Natural killer cell (primary cell): ENCODE measurements around the gene IST1. TPM values are rescaled to one million over a fixed set of nuclear protein-coding genes. Genes with fewer than 3 reads are reported as not detected.

Experiments used
- ATAC-seq, 3 donors: fragments of 150-1000 bp in 2 of 3; fragments of 200-7000 bp in 1 of 3; cut with Tn5 transposase; 1 replicate in 1 of 3; 2 replicates in 2 of 3; pipeline ENCODE4 v1.10.0; 2021; ENCODE audit warnings: mild to moderate bottlenecking in 2 of 3, moderate library complexity in 2 of 3
- DNase-seq, 2 donors: peaks; one replicate each; pipeline versions ENCODE4 v3.0.0 to v3.0.0-alpha.2; 2013 to 2021; ENCODE audit warnings: mixed read lengths in 1 of 2
- H3K27ac ChIP-seq: one replicate; pipeline ENCODE4 v1.5.1; 2013; ENCODE audit warnings: mild to moderate bottlenecking, low read length
- H3K27me3 ChIP-seq: one replicate; pipeline ENCODE4 v1.6.1; 2013; ENCODE audit warnings: low read length; ENCODE audit not compliant: control insufficient read depth, insufficient read depth
- H3K36me3 ChIP-seq: one replicate; pipeline ENCODE4 v1.6.1; 2013; ENCODE audit warnings: low read length; ENCODE audit not compliant: control insufficient read depth, insufficient read depth
- H3K4me1 ChIP-seq: one replicate; pipeline ENCODE4 v1.6.1; 2013; ENCODE audit warnings: low read length; ENCODE audit not compliant: control insufficient read depth, insufficient read depth
- H3K4me3 ChIP-seq: one replicate; pipeline ENCODE4 v1.5.1; 2013; ENCODE audit warnings: low read length
- H3K9me3 ChIP-seq: one replicate; pipeline ENCODE4 v1.6.1; 2013; ENCODE audit warnings: low read length; ENCODE audit not compliant: control insufficient read depth, insufficient read depth
- H3K27ac Mint-ChIP-seq, 2 donors: one replicate each; pipeline ENCODE4 v1.8.0; 2022; ENCODE audit warnings: mild to moderate bottlenecking in 2 of 2, mixed read lengths in 2 of 2, moderate library complexity in 1 of 2
- H3K27me3 Mint-ChIP-seq, 2 donors: one replicate each; pipeline ENCODE4 v1.8.0; 2022; ENCODE audit warnings: low read depth in 2 of 2, mixed read lengths in 2 of 2
- H3K36me3 Mint-ChIP-seq: one replicate; pipeline ENCODE4 v1.8.0; 2022; ENCODE audit warnings: mixed read lengths
- H3K4me1 Mint-ChIP-seq, 2 donors: one replicate each; pipeline ENCODE4 v1.8.0; 2022; ENCODE audit warnings: mixed read lengths in 2 of 2
- H3K4me3 Mint-ChIP-seq: one replicate; pipeline ENCODE4 v1.8.0; 2022; ENCODE audit warnings: mild to moderate bottlenecking, moderate library complexity, mixed read lengths
- H3K9me3 Mint-ChIP-seq, 2 donors: one replicate each; pipeline ENCODE4 v1.8.0; 2022; ENCODE audit warnings: mixed read lengths in 2 of 2
- CTCF ChIP-seq: fragments of 200-600 bp; IDR thresholded peaks from one replicate; pipeline ENCODE4 v1.8.0; 2022; ENCODE audit warnings: antibody characterized with exemption
- WGBS: methylation state at CpG from one replicate; pipeline ENCODE4 v1.1.7; 2013; ENCODE audit warnings: missing lambda C conversion rate; ENCODE audit not compliant: insufficient coverage; 5-methylcytosine and 5-hydroxymethylcytosine counted together
- intact Hi-C: fragments of 100-400 bp; cut with micrococcal nuclease; formaldehyde crosslinking; loops from one replicate; pipeline ENCODE4 v1.14.2; 2022
- total RNA-seq, 4 donors: library from RNA; stranded (reverse); fragments of 120-200 nt in 1 of 4; gene quantifications; one replicate each; pipeline versions ENCODE4 v1.2.3 to v1.2.4, GENCODE V29; 2013 to 2022

IST1 gene
- total RNA-seq, 3 donors from 2014 or later (not counting 1 experiment from before 2014, with no cell fraction given) = 363 to 391 (median 378) TPM

DNA sequence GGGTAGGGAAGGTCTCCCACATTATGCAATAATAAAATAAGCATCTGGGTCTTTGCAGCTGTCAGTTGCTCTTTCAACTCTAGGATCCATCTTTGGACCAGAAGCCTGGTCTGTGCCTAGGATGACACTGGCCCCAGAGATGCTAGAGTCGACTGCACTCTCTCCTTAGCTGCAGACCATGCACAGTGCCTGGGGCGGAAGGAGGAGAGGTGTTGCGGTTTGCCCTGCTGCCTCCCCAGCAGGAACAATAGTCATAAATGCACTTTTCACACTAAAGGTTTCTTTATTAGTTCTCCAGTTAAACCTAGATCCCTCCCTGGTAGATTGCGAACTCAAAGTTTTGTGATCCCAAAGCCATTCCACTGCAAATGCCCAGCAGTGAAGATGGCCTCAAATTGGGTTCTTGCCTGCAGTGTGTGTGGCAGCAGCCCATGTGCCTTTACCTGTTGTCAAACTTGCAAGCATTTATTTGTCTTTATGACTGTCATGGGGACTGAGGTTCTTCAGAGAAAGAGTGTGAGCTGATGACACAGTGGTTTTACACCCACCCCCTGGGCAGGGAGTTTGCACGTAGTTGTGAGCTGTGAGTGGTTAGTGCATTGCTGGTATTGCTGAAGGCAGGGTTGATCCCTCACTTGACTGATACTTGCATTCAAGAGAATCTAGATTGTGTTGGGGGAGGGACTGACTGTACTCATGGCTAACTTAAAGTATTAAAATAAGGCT lies 39.2 kb upstream of the IST1 start:
- no peaks in the 10 kb centered on the region for H3K27me3 Mint-ChIP-seq
- peak in 1 of 2 donors; percentile 70 for DNase-seq
- H3K4me3 Mint-ChIP-seq = peak overlapping the region; percentile 40
- H3K4me1 ChIP-seq = peaks cover 25% of the 10 kb centered on the region
- H3K36me3 Mint-ChIP-seq = no peaks in the 10 kb centered on the region
- peak overlapping the region; percentile 50 for H3K27ac ChIP-seq
- 77% methylated on average over 5 of the region's 5 CpGs for WGBS
- peak overlapping the region; percentile 78 to 80 for H3K27ac Mint-ChIP-seq
- peaks cover 35% of the 10 kb centered on the region for H3K36me3 ChIP-seq
- no peak overlapping the region for H3K4me3 ChIP-seq
- peak; percentile 88 to 93 (median 93) for ATAC-seq
- peaks cover 42 to 52% of the 10 kb centered on the region in 2 donors for H3K4me1 Mint-ChIP-seq
- intact Hi-C loops = no loop called here
- TF ChIP-seq CTCF = no peak
- H3K9me3 Mint-ChIP-seq = no peaks in the 10 kb centered on the region
- H3K9me3 ChIP-seq = no peaks in the 10 kb centered on the region
- no peaks in the 10 kb centered on the region for H3K27me3 ChIP-seq

GRCh38 chr16:71859762-71860521 lies 35.4 kb upstream of the IST1 start:
- H3K27ac Mint-ChIP-seq = peak overlapping the region in 1 of 2 donors; percentile 69
- H3K4me1 ChIP-seq = peaks cover 18% of the 10 kb centered on the region
- ATAC-seq (no peak), DNase-seq (no peak)
- H3K4me1 Mint-ChIP-seq = peaks cover 27 to 31% of the 10 kb centered on the region in 2 donors
- peaks cover 39% of the 10 kb centered on the region for H3K36me3 ChIP-seq
- H3K27ac ChIP-seq = no peak overlapping the region
- H3K4me3 Mint-ChIP-seq = no peak overlapping the region
- no peaks in the 10 kb centered on the region for H3K27me3 Mint-ChIP-seq
- no peaks in the 10 kb centered on the region for H3K9me3 Mint-ChIP-seq
- TF ChIP-seq CTCF = no peak
- no peak overlapping the region for H3K4me3 ChIP-seq
- no peaks in the 10 kb centered on the region for H3K27me3 ChIP-seq
- no peaks in the 10 kb centered on the region for H3K9me3 ChIP-seq
- WGBS = 93% methylated on average over 32 of the region's 32 CpGs
- intact Hi-C loops = no loop called here
- no peaks in the 10 kb centered on the region for H3K36me3 Mint-ChIP-seq

GRCh38 chr16:71863995-71864394 lies 31.3 kb upstream of the IST1 start:
- Mint-ChIP-seq H3K9me3 (no peaks in the 10 kb centered on the region), H3K27me3 (no peaks in the 10 kb centered on the region), H3K4me1 (peaks cover 5% of the 10 kb centered on the region in 2 donors), H3K27ac (no peak overlapping the region), H3K36me3 (no peaks in the 10 kb centered on the region), H3K4me3 (no peak overlapping the region)
- H3K27ac ChIP-seq = no peak overlapping the region
- no peak overlapping the region for H3K4me3 ChIP-seq
- no peak for DNase-seq
- TF ChIP-seq CTCF = no peak
- peaks cover 41% of the 10 kb centered on the region for H3K36me3 ChIP-seq
- ATAC-seq = no peak
- intact Hi-C loops = no loop called here
- 97% methylated on average over 5 of the region's 5 CpGs for WGBS
- H3K9me3 ChIP-seq = no peaks in the 10 kb centered on the region
- no peaks in the 10 kb centered on the region for H3K4me1 ChIP-seq
- no peaks in the 10 kb centered on the region for H3K27me3 ChIP-seq
